Measurements from ENCODE around the gene KRTAP9-7. TPM values are rescaled to one million over a fixed set of nuclear protein-coding genes. Genes with fewer than 3 reads are reported as not detected.
"Not testable (repeated sequence)": the region's sequence is repeated elsewhere in the genome, so short reads cannot be mapped to it uniquely, and the experiment has no call there.

The KRTAP9-7 gene
- total RNA-seq (ENCODE audit: unreplicated experiment) = not detected
- long read RNA-seq = 0 reads

GRCh38 chr17:41275648-41276190 lies at the start of gene KRTAP9-7:
Gene KRTAP9-7, plus strand, starts transcription at chr17:41275698. Its CDS starts 0 bp downstream, at chr17:41275698.
- not testable (repeated sequence) for DNase-seq (ENCODE audit: low spot score); H3K4me3 Mint-ChIP-seq (ENCODE audit: unreplicated experiment); H3K9me3 Mint-ChIP-seq (ENCODE audit: unreplicated experiment); H3K4me1 Mint-ChIP-seq (ENCODE audit: unreplicated experiment); H3K27ac Mint-ChIP-seq (ENCODE audit: unreplicated experiment); H3K27me3 Mint-ChIP-seq (ENCODE audit: unreplicated experiment); H3K36me3 Mint-ChIP-seq (ENCODE audit: low read depth, unreplicated experiment)

GRCh38 chr17:41226051-41226450 lies 49.4 kb upstream of the KRTAP9-7 start:
- H3K9me3 Mint-ChIP-seq (ENCODE audit: unreplicated experiment) = no peaks in the 10 kb centered on the region
- H3K27ac Mint-ChIP-seq (ENCODE audit: unreplicated experiment) = no peak overlapping the region
- H3K4me1 Mint-ChIP-seq (ENCODE audit: unreplicated experiment) = peaks cover 4% of the 10 kb centered on the region
- no peaks in the 10 kb centered on the region for H3K36me3 Mint-ChIP-seq (ENCODE audit: low read depth, unreplicated experiment)
- DNase-seq (ENCODE audit: low spot score) = no peak
- peaks cover 3% of the 10 kb centered on the region for H3K27me3 Mint-ChIP-seq (ENCODE audit: unreplicated experiment)
- no peak for TF ChIP-seq CTCF (IDR thresholded peaks at IDR 0.05; ENCODE audit: unreplicated experiment)
- no peak overlapping the region for H3K4me3 Mint-ChIP-seq (ENCODE audit: unreplicated experiment)

- not testable (repeated sequence) for H3K27me3 Mint-ChIP-seq (ENCODE audit: unreplicated experiment); H3K4me3 Mint-ChIP-seq (ENCODE audit: unreplicated experiment); H3K9me3 Mint-ChIP-seq (ENCODE audit: unreplicated experiment); H3K4me1 Mint-ChIP-seq (ENCODE audit: unreplicated experiment); DNase-seq (ENCODE audit: low spot score); H3K36me3 Mint-ChIP-seq (ENCODE audit: low read depth, unreplicated experiment); H3K27ac Mint-ChIP-seq (ENCODE audit: unreplicated experiment)
Observed at GRCh38 chr17:41226598-41227095, 48.9 kb upstream of the KRTAP9-7 start, which contains the start of gene KRTAP9-2. Gene KRTAP9-2, plus strand, starts transcription at chr17:41226648. Its CDS starts 7 bp downstream, at chr17:41226655.

GRCh38 chr17:41230094-41230493 lies 45.4 kb upstream of the KRTAP9-7 start:
- no peak overlapping the region for H3K4me3 Mint-ChIP-seq (ENCODE audit: unreplicated experiment)
- H3K4me1 Mint-ChIP-seq (ENCODE audit: unreplicated experiment) = peaks cover 4% of the 10 kb centered on the region
- peaks cover 3% of the 10 kb centered on the region for H3K27me3 Mint-ChIP-seq (ENCODE audit: unreplicated experiment)
- H3K36me3 Mint-ChIP-seq (ENCODE audit: low read depth, unreplicated experiment) = no peaks in the 10 kb centered on the region
- no peak overlapping the region for H3K27ac Mint-ChIP-seq (ENCODE audit: unreplicated experiment)
- no peak for DNase-seq (ENCODE audit: low spot score)
- no peak for TF ChIP-seq CTCF (IDR thresholded peaks at IDR 0.05; ENCODE audit: unreplicated experiment)
- H3K9me3 Mint-ChIP-seq (ENCODE audit: unreplicated experiment) = no peaks in the 10 kb centered on the region

GRCh38 chr17:41231731-41232130 lies 43.8 kb upstream of the KRTAP9-7 start:
- no peaks in the 10 kb centered on the region for H3K36me3 Mint-ChIP-seq (ENCODE audit: low read depth, unreplicated experiment)
- H3K9me3 Mint-ChIP-seq (ENCODE audit: unreplicated experiment) = no peaks in the 10 kb centered on the region
- no peak for DNase-seq (ENCODE audit: low spot score)
- no peak overlapping the region for H3K27ac Mint-ChIP-seq (ENCODE audit: unreplicated experiment)
- peaks cover 4% of the 10 kb centered on the region for H3K4me1 Mint-ChIP-seq (ENCODE audit: unreplicated experiment)
- no peak for TF ChIP-seq CTCF (IDR thresholded peaks at IDR 0.05; ENCODE audit: unreplicated experiment)
- no peak overlapping the region for H3K4me3 Mint-ChIP-seq (ENCODE audit: unreplicated experiment)
- H3K27me3 Mint-ChIP-seq (ENCODE audit: unreplicated experiment) = peaks cover 3% of the 10 kb centered on the region

GRCh38 chr17:41232399-41233105 lies 42.9 kb upstream of the KRTAP9-7 start, which contains the start of gene KRTAP9-3:
Gene KRTAP9-3, plus strand, starts transcription at chr17:41232449. Its CDS starts 53 bp downstream, at chr17:41232502.
- not testable (repeated sequence) for H3K4me3 Mint-ChIP-seq (ENCODE audit: unreplicated experiment); H3K27me3 Mint-ChIP-seq (ENCODE audit: unreplicated experiment); H3K27ac Mint-ChIP-seq (ENCODE audit: unreplicated experiment); H3K4me1 Mint-ChIP-seq (ENCODE audit: unreplicated experiment); DNase-seq (ENCODE audit: low spot score); H3K9me3 Mint-ChIP-seq (ENCODE audit: unreplicated experiment); H3K36me3 Mint-ChIP-seq (ENCODE audit: low read depth, unreplicated experiment)

GRCh38 chr17:41237116-41237515 lies 38.4 kb upstream of the KRTAP9-7 start:
- not testable (repeated sequence) for DNase-seq (ENCODE audit: low spot score); H3K36me3 Mint-ChIP-seq (ENCODE audit: low read depth, unreplicated experiment); H3K4me1 Mint-ChIP-seq (ENCODE audit: unreplicated experiment); H3K27ac Mint-ChIP-seq (ENCODE audit: unreplicated experiment); H3K9me3 Mint-ChIP-seq (ENCODE audit: unreplicated experiment); H3K4me3 Mint-ChIP-seq (ENCODE audit: unreplicated experiment); H3K27me3 Mint-ChIP-seq (ENCODE audit: unreplicated experiment)

GRCh38 chr17:41237949-41238437 lies 37.5 kb upstream of the KRTAP9-7 start, which contains the start of gene KRTAP9-8:
Gene KRTAP9-8, plus strand, starts transcription at chr17:41237999. Its CDS starts 53 bp downstream, at chr17:41238052.
- not testable (repeated sequence) for H3K4me3 Mint-ChIP-seq (ENCODE audit: unreplicated experiment); H3K36me3 Mint-ChIP-seq (ENCODE audit: low read depth, unreplicated experiment); H3K27me3 Mint-ChIP-seq (ENCODE audit: unreplicated experiment)

More at GRCh38 chr17:41237949-41238437, 37.5 kb upstream of the KRTAP9-7 start, which contains the start of gene KRTAP9-8:
- not testable (repeated sequence) for DNase-seq (ENCODE audit: low spot score); H3K4me1 Mint-ChIP-seq (ENCODE audit: unreplicated experiment); H3K27ac Mint-ChIP-seq (ENCODE audit: unreplicated experiment); H3K9me3 Mint-ChIP-seq (ENCODE audit: unreplicated experiment)

Measured in endothelial cell (in vitro differentiated cells).